GM18873 (cell line): ENCODE measurements around the gene FBXO44.

Experiments
- ATAC-seq: cut with Tn5 transposase; IDR thresholded peaks from one replicate; pipeline ENCODE4 v1.9.1; 2021; ENCODE audit warnings: mild to moderate bottlenecking, moderate library complexity, moderate number of reproducible peaks; ENCODE audit not compliant: unreplicated experiment, low FRiP score

The FBXO44 gene

GRCh38 chr1:11654939-11655808 lies 497 bp downstream of the FBXO44 start:
- no peak for ATAC-seq

- ATAC-seq, result no peak
Measured at GRCh38 chr1:11657654-11658053, 3.0 kb downstream of the FBXO44 start.

- no peak for ATAC-seq
Measured at GRCh38 chr1:11658542-11658941, 3.9 kb downstream of the FBXO44 start.

GRCh38 chr1:11659748-11660147 lies 5.1 kb downstream of the FBXO44 start:
- ATAC-seq, result no peak

GRCh38 chr1:11661103-11661502 lies 6.4 kb downstream of the FBXO44 start:
- ATAC-seq, result no peak

- ATAC-seq, result peak; percentile 27
Measured at GRCh38 chr1:11664336-11665065, 9.8 kb downstream of the FBXO44 start.

- ATAC-seq, result no peak
Measured at GRCh38 chr1:11668516-11668915, 13.8 kb downstream of the FBXO44 start.

GRCh38 chr1:11670747-11671146 lies 16.1 kb downstream of the FBXO44 start:
- no peak for ATAC-seq

GRCh38 chr1:11671205-11671543 lies 16.5 kb downstream of the FBXO44 start:
- ATAC-seq, result no peak

- ATAC-seq, result no peak
Measured at GRCh38 chr1:11671544-11672286, 17.0 kb downstream of the FBXO44 start.

- ATAC-seq, result no peak
Measured at GRCh38 chr1:11673089-11673769, 18.6 kb downstream of the FBXO44 start.

GRCh38 chr1:11674488-11674887 lies 19.8 kb downstream of the FBXO44 start:
- ATAC-seq, result no peak

- ATAC-seq, result no peak
Measured at GRCh38 chr1:11675325-11675724, 20.6 kb downstream of the FBXO44 start.

- no peak for ATAC-seq
Measured at GRCh38 chr1:11676386-11677103, 21.9 kb downstream of the FBXO44 start.

GRCh38 chr1:11678442-11678841 lies 23.8 kb downstream of the FBXO44 start:
- no peak for ATAC-seq

GRCh38 chr1:11680270-11681070 lies 25.8 kb downstream of the FBXO44 start:
- ATAC-seq, result peak; percentile 15

GRCh38 chr1:11681071-11681771 lies 26.5 kb downstream of the FBXO44 start, which contains the start of gene MAD2L2:
Gene MAD2L2, minus strand, starts transcription at chr1:11681148. Its CDS starts 547 bp downstream, at chr1:11680601.
- peak; percentile 59 for ATAC-seq

- ATAC-seq, result no peak
Measured at GRCh38 chr1:11682287-11682771, 27.7 kb downstream of the FBXO44 start.
